Ovary (tissue), 9 donors: ENCODE results near the gene TYSND1. TPM values are rescaled to one million over a fixed set of nuclear protein-coding genes. Genes with fewer than 3 reads are reported as not detected.

ENCODE experiments used
- DNase-seq, 5 donors: peaks; one replicate each; pipeline ENCODE4 v3.0.0-alpha.2; 2019 to 2020
- H3K27ac ChIP-seq, 2 donors: fragments of 200-600 bp; one replicate each; pipeline versions ENCODE4 v1.5.1 to v1.8.0; 2019 to 2022
- H3K27me3 ChIP-seq: fragments of 200-600 bp; one replicate; pipeline ENCODE4 v1.8.0; 2022
- H3K36me3 ChIP-seq: fragments of 200-600 bp; sonication (generic); one replicate; pipeline ENCODE4 v1.5.1; 2019
- H3K4me1 ChIP-seq: one replicate; pipeline ENCODE4 v1.8.1; 2013; ENCODE audit warnings: mild to moderate bottlenecking, moderate library complexity; ENCODE audit not compliant: insufficient read depth
- H3K4me3 ChIP-seq: fragments of 200-600 bp; sonication (generic); one replicate; pipeline ENCODE4 v1.5.1; 2017
- H3K9me3 ChIP-seq, 2 donors: fragments of 200-600 bp in 1 of 2; sonication (generic) in 1 of 2; one replicate each; pipeline versions ENCODE4 v1.5.1 to v1.8.1; 2013 to 2019; ENCODE audit warnings: mild to moderate bottlenecking in 1 of 2, moderate library complexity in 1 of 2
- CTCF ChIP-seq, 3 donors: fragments of 450-650 bp in 2 of 3; fragments of 200-600 bp in 1 of 3; IDR thresholded peaks; one replicate each; pipeline versions ENCODE4 v1.5.1 to v1.8.0; 2016 to 2022; ENCODE audit warnings: antibody characterized with exemption in 3 of 3, mild to moderate bottlenecking in 1 of 3
- EP300 ChIP-seq: sonication (generic); formaldehyde crosslinking; IDR thresholded peaks from one replicate; pipeline ENCODE4 v1.6.1; 2017; ENCODE audit warnings: antibody characterized with exemption
- POLR2A ChIP-seq: fragments of 450-650 bp; IDR thresholded peaks from one replicate; pipeline ENCODE4 v1.6.1; 2017; ENCODE audit warnings: antibody characterized with exemption, mild to moderate bottlenecking, moderate library complexity
- WGBS, 3 donors: extraction: QIAGEN DNeasy Blood & Tissue Kit in 1 of 3; methylation state at CpG; one replicate each; pipeline versions ENCODE4 v1.1.5 to v1.1.7; 2013 to 2017; 5-methylcytosine and 5-hydroxymethylcytosine counted together
- intact Hi-C, 4 donors: fragments of 100-400 bp; cut with DNase I; formaldehyde crosslinking; loops; one replicate each; pipeline versions ENCODE4 v1.11.0 to v1.15.1; 2022 to 2023
- polyA plus RNA-seq, 2 donors: library from polyadenylated mRNA; stranded (reverse); fragments of 200-250 nt in 1 of 2; fragments of 350-450 nt in 1 of 2; fragmentation: Illumina TruSeq in 1 of 2; extraction: RNeasy Lipid Tissue Mini Kit (QIAGEN cat#74804) in 1 of 2; gene quantifications; one replicate each; pipeline ENCODE4 v1.2.3, GENCODE V29; 2013 to 2014
- total RNA-seq, 7 donors: library from RNA; depleted of rRNA in 2 of 7; stranded (reverse); fragments of >200 nt in 2 of 7; fragmentation: NEBNext Ultra II Directional in 3 of 7; extraction: Animal tissue kit (Norgen Biotek cat#: 25700) in 3 of 7; gene quantifications; one replicate each; pipeline versions ENCODE4 v1.1.0 to v1.2.4, GENCODE V29; 2016 to 2023
- donor health status: DM: no; HTN: no; CAD: no; lungs with moderate emphysema.
- donor health status: DM: no; HTN: no; CAD: no.
- donor health status: Bipolar disorder and iron deficiency.
- donor health status: DM: yes; HTN: yes; CAD: no.
- donor health status: DM: no; HTN: no; CAD: no.
- donor health status: DM: yes; HTN: yes; CAD: no.

TYSND1 gene
- total and polyA plus RNA-seq, 9 donors, result 3.5 to 12.4 (median 11.9) TPM

- Histone ChIP-seq H3K27ac (no peak overlapping the region), H3K9me3 (no peaks in the 10 kb centered on the region), H3K27me3 (no peaks in the 10 kb centered on the region), H3K4me1 (peaks cover 2% of the 10 kb centered on the region), H3K4me3 (no peak overlapping the region), H3K36me3 (no peaks in the 10 kb centered on the region)
- intact Hi-C loops, result no loop called here
- DNase-seq, result no peak
- TF ChIP-seq POLR2A, result no peak
Measured at GRCh38 chr10:70191972-70192305, 45.4 kb upstream of the TYSND1 start.

- intact Hi-C loops, result no loop called here
- Histone ChIP-seq H3K9me3 (no peaks in the 10 kb centered on the region), H3K4me1 (peaks cover 2% of the 10 kb centered on the region), H3K27ac (no peak overlapping the region), H3K4me3 (no peak overlapping the region), H3K36me3 (no peaks in the 10 kb centered on the region), H3K27me3 (no peaks in the 10 kb centered on the region)
- no peak for DNase-seq
- 15 to 35% (median 20%) methylated on average over 4 of the region's 4 CpGs for whole genome bisulfite sequencing, 3 donors
- TF ChIP-seq EP300, result no peak
- TF ChIP-seq POLR2A, result no peak
- TF ChIP-seq CTCF (IDR thresholded peaks at IDR 0.05), result no peak
Measured at GRCh38 chr10:70191161-70191971, 44.9 kb upstream of the TYSND1 start.

GRCh38 chr10:70190581-70190980 is 44.1 kb upstream of the TYSND1 start:
- Histone ChIP-seq H3K4me3 (no peak overlapping the region), H3K4me1 (peaks cover 2% of the 10 kb centered on the region), H3K36me3 (no peaks in the 10 kb centered on the region), H3K27ac (no peak overlapping the region), H3K27me3 (no peaks in the 10 kb centered on the region), H3K9me3 (no peaks in the 10 kb centered on the region)
- intact Hi-C loops, result no loop called here
- WGBS, 3 donors, result 80 to 85% (median 81%) methylated on average over 5 of the region's 5 CpGs
- no peak for DNase-seq
- no peak for TF ChIP-seq CTCF (IDR thresholded peaks at IDR 0.05)

- Histone ChIP-seq H3K4me3 (no peak overlapping the region), H3K9me3 (no peaks in the 10 kb centered on the region), H3K27me3 (no peaks in the 10 kb centered on the region), H3K36me3 (no peaks in the 10 kb centered on the region), H3K4me1 (peaks cover 2% of the 10 kb centered on the region), H3K27ac (no peak overlapping the region)
- intact Hi-C loops, result no loop called here
- TF ChIP-seq EP300 (no peak), CTCF (IDR thresholded peaks at IDR 0.05) (no peak), POLR2A (no peak)
- DNase-seq, result no peak
- 93 to 95% (median 94%) methylated on average over 8 of the region's 8 CpGs for WGBS, 3 donors
Measured at GRCh38 chr10:70190102-70190501, 43.6 kb upstream of the TYSND1 start.

GRCh38 chr10:70188768-70189167 is 42.3 kb upstream of the TYSND1 start:
- 81 to 91% (median 91%) methylated on average over 1 of the region's 1 CpG for WGBS, 3 donors
- intact Hi-C loops, result no loop called here
- DNase-seq, result no peak
- no peak overlapping the region for H3K27ac ChIP-seq
- H3K4me1 ChIP-seq, result no peaks in the 10 kb centered on the region
- TF ChIP-seq CTCF (IDR thresholded peaks at IDR 0.05) (no peak), EP300 (no peak), POLR2A (no peak)
- H3K4me3 ChIP-seq, result no peak overlapping the region
- H3K27me3 ChIP-seq, result no peaks in the 10 kb centered on the region
- no peaks in the 10 kb centered on the region for H3K36me3 ChIP-seq
- H3K9me3 ChIP-seq, result no peaks in the 10 kb centered on the region
